CD4-positive, CD25-positive, alpha-beta regulatory T cell (primary cell): Measurements from ENCODE around the gene IQSEC1. TPM values are rescaled to one million over a fixed set of nuclear protein-coding genes. Genes with fewer than 3 reads are reported as not detected.

Source experiments
- ATAC-seq, 2 donors: fragments of 150-1000 bp; cut with Tn5 transposase; one replicate each; pipeline ENCODE4 v1.10.0; 2021; ENCODE audit warnings: low read depth in 2 of 2, moderate number of reproducible peaks in 2 of 2, moderate library complexity in 1 of 2
- DNase-seq, 3 donors: peaks; one replicate each; pipeline versions ENCODE4 v3.0.0 to v3.0.0-alpha.2; 2012 to 2022; ENCODE audit warnings: mixed read lengths in 1 of 3
- H3K27ac ChIP-seq: one replicate; pipeline ENCODE4 v1.7.0; 2013; ENCODE audit warnings: mild to moderate bottlenecking, low read length; ENCODE audit not compliant: insufficient read depth, poor library complexity, severe bottlenecking
- H3K27me3 ChIP-seq: one replicate; pipeline ENCODE4 v1.7.0; 2013; ENCODE audit warnings: low read length; ENCODE audit not compliant: control insufficient read depth, insufficient read depth
- H3K36me3 ChIP-seq: one replicate; pipeline ENCODE4 v1.7.0; 2013; ENCODE audit warnings: mild to moderate bottlenecking, low read length, moderate library complexity; ENCODE audit not compliant: control insufficient read depth, insufficient read depth
- H3K4me1 ChIP-seq: 2 replicates; pipeline ENCODE4 v1.7.0; 2013; ENCODE audit warnings: mild to moderate bottlenecking, low read length; ENCODE audit not compliant: insufficient read depth, control insufficient read depth, poor library complexity, severe bottlenecking
- H3K4me3 ChIP-seq: one replicate; pipeline ENCODE4 v1.7.0; 2013; ENCODE audit warnings: low read depth, mild to moderate bottlenecking, low read length, moderate library complexity
- H3K9me3 ChIP-seq, 2 experiments: 1 replicate in 1 of 2; 2 replicates in 1 of 2; pipeline ENCODE4 v1.7.0; 2013; ENCODE audit warnings: low read length in 2 of 2, mild to moderate bottlenecking in 1 of 2, moderate library complexity in 1 of 2; ENCODE audit not compliant: control insufficient read depth in 2 of 2
- H3K27ac Mint-ChIP-seq, 3 donors: one replicate each; pipeline ENCODE4 v1.8.0; 2020 to 2022; ENCODE audit warnings: mild to moderate bottlenecking in 3 of 3, mixed read lengths in 3 of 3, moderate library complexity in 2 of 3
- H3K27me3 Mint-ChIP-seq: one replicate; pipeline ENCODE4 v1.8.0; 2022; ENCODE audit warnings: mild to moderate bottlenecking, mixed read lengths
- H3K36me3 Mint-ChIP-seq: one replicate; pipeline ENCODE4 v1.8.0; 2020; ENCODE audit warnings: mixed read lengths
- H3K4me1 Mint-ChIP-seq, 4 donors: one replicate each; pipeline ENCODE4 v1.8.0; 2020 to 2022; ENCODE audit warnings: mixed read lengths in 4 of 4, mild to moderate bottlenecking in 1 of 4
- H3K4me3 Mint-ChIP-seq, 4 donors: one replicate each; pipeline ENCODE4 v1.8.0; 2020 to 2022; ENCODE audit warnings: mild to moderate bottlenecking in 4 of 4, mixed read lengths in 4 of 4, moderate library complexity in 3 of 4
- H3K9me3 Mint-ChIP-seq, 7 donors: one replicate each; pipeline ENCODE4 v1.8.0; 2020 to 2022; ENCODE audit warnings: mixed read lengths in 7 of 7, mild to moderate bottlenecking in 3 of 7, moderate library complexity in 2 of 7
- polyA plus RNA-seq, 4 donors: library from polyadenylated mRNA; unstranded; fragments of 300-500 nt; fragmentation: Illumina TruSeq; gene quantifications; one replicate each; pipeline ENCODE4 v1.2.3, GENCODE V29; 2021
- total RNA-seq: library from RNA; stranded (reverse); gene quantifications from one replicate; pipeline ENCODE4 v1.2.3, GENCODE V29; 2022

The IQSEC1 gene
- total and polyA plus RNA-seq, 5 donors from 2014 or later: 17.7 to 131 (median 21.1) TPM

DNA sequence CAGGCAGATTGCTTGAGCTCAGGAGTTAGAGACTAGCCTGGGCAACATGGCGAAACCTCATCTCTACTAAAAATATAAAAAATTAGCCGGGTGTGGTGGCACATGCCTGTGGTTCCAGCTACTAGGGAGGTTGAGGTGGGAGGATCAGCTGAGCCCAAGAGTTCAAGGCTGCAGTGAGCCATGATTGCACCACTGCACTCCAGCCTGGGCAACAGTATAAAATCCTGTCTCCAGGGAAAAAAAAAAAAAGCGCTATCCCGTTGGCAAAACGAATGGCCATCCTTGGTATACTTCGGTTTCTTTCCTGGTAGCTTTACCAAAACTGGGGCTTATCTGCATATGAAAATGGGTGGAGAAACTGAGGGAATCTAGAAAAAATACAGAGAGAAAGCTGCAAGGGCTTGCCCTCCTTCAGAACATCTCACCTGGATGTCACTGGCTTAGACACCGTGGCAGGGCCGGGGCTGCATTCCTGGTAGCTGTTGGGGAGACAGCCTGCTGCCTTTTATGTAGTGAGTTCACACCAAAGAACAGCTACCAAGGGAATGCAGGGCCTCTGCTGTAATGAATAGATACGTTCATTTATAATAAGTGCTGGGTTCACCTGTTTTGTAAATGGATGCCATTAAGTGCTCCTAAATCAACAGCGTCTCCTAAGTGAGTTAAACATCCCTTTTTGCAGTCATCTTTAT, 96.0 kb downstream of the IQSEC1 start:
- Histone ChIP-seq H3K9me3 (no peaks in the 10 kb centered on the region), H3K27me3 (no peaks in the 10 kb centered on the region), H3K4me3 (no peak overlapping the region), H3K4me1 (no peaks in the 10 kb centered on the region), H3K27ac (no peak overlapping the region), H3K36me3 (peaks cover 37% of the 10 kb centered on the region)
- Mint-ChIP-seq H3K9me3 (no peaks in the 10 kb centered on the region), H3K27ac (peak overlapping the region in 1 of 3 donors; percentile 81), H3K4me3 (peak overlapping the region in 1 of 4 donors; percentile 9), H3K27me3 (no peaks in the 10 kb centered on the region), H3K36me3 (peaks cover 7% of the 10 kb centered on the region), H3K4me1 (peaks cover 17 to 67% (median 30%) of the 10 kb centered on the region in 4 donors)
- DNase-seq (no peak), ATAC-seq (no peak)

DNA sequence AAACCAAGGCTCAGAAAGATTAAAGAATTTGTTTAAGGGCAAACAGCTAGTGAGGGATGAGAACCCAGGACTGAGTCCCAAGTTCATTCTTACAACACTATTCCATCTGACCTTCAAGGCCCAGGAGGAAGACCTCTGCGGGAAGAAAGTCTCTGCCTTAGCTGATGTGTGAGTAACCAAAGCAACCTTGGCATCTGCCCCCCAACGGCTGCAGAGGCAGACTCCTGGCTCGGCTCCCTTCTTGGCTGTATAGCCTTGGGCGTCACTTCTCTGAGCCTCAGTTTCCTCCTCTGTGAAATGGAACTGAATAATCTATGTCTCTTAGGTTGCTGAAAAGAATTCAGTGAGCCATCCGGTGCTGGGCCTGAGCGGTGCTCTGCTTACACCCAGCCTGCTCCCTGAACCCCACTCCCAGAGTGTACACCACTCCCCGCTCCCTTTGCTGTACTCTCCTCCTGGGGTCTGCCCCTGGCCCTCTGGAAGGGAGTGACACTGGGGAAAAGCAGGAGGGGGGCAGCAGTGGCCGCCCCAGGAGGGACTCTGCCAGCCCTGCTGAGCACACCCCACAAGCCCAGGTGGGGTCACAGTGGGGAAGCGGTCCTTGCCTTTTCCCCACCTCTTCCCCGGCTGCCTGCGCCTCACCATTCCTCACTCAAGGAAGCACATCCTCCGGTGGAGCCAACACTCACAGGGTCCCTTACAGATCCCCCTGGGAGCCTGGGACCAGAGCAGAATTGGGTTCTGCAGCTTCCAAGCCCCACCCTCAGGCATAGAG, 97.3 kb downstream of the IQSEC1 start:
- Histone ChIP-seq H3K9me3 (no peaks in the 10 kb centered on the region), H3K36me3 (peaks cover 38% of the 10 kb centered on the region), H3K27me3 (no peaks in the 10 kb centered on the region), H3K4me1 (no peaks in the 10 kb centered on the region), H3K4me3 (no peak overlapping the region), H3K27ac (no peak overlapping the region)
- DNase-seq (no peak), ATAC-seq (no peak)
- Mint-ChIP-seq H3K27ac (peak overlapping the region in 1 of 3 donors; percentile 42), H3K9me3 (no peaks in the 10 kb centered on the region), H3K4me1 (peaks cover 10 to 61% (median 31%) of the 10 kb centered on the region in 4 donors), H3K27me3 (no peaks in the 10 kb centered on the region), H3K4me3 (no peak overlapping the region), H3K36me3 (peaks cover 7% of the 10 kb centered on the region)

DNA sequence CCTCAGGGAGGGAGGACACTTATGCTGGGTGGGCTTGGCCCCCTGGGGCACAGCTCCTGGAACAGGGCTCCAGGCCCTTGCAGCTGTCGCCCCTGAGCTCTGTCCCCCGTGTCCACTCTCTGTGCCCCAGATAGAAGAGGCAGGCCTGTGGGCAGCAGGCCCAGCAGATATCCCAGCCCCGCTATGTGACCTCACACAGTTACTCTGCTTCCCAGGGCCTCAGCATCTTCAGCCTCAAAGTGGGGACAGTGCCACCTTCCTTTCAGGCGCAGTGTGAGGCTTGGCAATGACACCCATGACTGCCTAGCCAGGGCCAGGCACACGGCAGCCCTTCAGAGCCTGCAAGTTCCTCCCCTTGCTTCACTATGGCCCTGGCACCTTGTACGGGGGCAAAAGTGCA, 98.4 kb downstream of the IQSEC1 start:
- no peaks in the 10 kb centered on the region for H3K9me3 ChIP-seq
- no peaks in the 10 kb centered on the region for H3K4me1 ChIP-seq
- no peak overlapping the region for H3K4me3 ChIP-seq
- H3K9me3 Mint-ChIP-seq: no peaks in the 10 kb centered on the region
- no peaks in the 10 kb centered on the region for H3K27me3 ChIP-seq
- H3K36me3 Mint-ChIP-seq: peaks cover 13% of the 10 kb centered on the region
- H3K27ac Mint-ChIP-seq: peak overlapping the region in 2 of 3 donors; percentile 36 to 41
- H3K27ac ChIP-seq: no peak overlapping the region
- peaks cover 35% of the 10 kb centered on the region for H3K36me3 ChIP-seq
- H3K4me1 Mint-ChIP-seq: peaks cover 10 to 59% (median 34%) of the 10 kb centered on the region in 4 donors
- H3K27me3 Mint-ChIP-seq: no peaks in the 10 kb centered on the region
- no peak overlapping the region for H3K4me3 Mint-ChIP-seq
- ATAC-seq: no peak
- no peak for DNase-seq

DNA sequence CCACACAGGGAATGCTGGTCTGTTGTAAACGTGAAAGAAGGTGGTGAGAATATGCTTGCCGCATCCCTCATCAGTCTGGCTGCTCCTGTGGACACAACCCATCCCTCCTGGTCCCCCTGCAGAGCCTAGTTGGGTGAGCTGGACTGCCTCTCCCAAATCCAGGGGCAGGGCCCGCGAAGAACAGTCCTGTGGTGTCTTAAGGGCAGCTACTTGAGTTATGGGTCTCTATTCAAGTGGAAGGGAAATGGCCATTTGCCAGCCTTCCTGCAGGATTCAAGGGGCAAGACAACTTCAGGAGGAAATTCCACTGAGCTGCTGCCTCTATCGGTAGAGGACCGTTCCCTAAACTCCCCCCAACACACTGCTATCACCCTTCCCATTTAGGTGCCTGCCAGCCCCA, 98.9 kb downstream of the IQSEC1 start:
- H3K4me1 ChIP-seq: no peaks in the 10 kb centered on the region
- no peak overlapping the region for H3K4me3 ChIP-seq
- H3K36me3 ChIP-seq: peaks cover 31% of the 10 kb centered on the region
- DNase-seq (no peak), ATAC-seq (no peak)
- H3K27me3 Mint-ChIP-seq: no peaks in the 10 kb centered on the region
- H3K36me3 Mint-ChIP-seq: peaks cover 13% of the 10 kb centered on the region
- H3K9me3 Mint-ChIP-seq: no peaks in the 10 kb centered on the region
- H3K9me3 ChIP-seq: no peaks in the 10 kb centered on the region
- H3K4me3 Mint-ChIP-seq: no peak overlapping the region
- peaks cover 10 to 59% (median 36%) of the 10 kb centered on the region in 4 donors for H3K4me1 Mint-ChIP-seq
- H3K27me3 ChIP-seq: no peaks in the 10 kb centered on the region
- H3K27ac Mint-ChIP-seq: peak overlapping the region in 1 of 3 donors; percentile 32
- no peak overlapping the region for H3K27ac ChIP-seq

DNA sequence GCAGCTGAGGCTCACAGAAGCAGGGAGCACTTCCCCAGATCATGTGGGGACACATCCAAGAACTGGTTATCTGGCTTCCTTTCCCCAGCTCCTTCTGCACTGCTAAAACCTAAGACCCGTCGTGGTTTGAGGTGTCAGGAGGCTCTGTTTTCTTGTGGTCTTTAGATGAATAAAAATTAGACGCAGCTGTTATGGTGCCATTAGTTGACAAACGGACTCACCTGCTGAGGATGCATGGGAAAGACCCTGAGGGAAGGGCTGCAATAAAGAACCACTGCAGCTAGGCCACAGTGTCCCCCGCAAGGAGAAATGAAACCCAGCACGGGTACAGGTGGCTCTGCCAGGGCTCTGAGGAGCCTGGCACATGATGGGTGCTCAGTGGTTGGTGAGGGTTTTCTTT, 99.4 kb downstream of the IQSEC1 start:
- peaks cover 2% of the 10 kb centered on the region for H3K4me1 ChIP-seq
- Mint-ChIP-seq H3K27ac (peak overlapping the region in 1 of 3 donors; percentile 32), H3K4me3 (no peak overlapping the region)

DNA sequence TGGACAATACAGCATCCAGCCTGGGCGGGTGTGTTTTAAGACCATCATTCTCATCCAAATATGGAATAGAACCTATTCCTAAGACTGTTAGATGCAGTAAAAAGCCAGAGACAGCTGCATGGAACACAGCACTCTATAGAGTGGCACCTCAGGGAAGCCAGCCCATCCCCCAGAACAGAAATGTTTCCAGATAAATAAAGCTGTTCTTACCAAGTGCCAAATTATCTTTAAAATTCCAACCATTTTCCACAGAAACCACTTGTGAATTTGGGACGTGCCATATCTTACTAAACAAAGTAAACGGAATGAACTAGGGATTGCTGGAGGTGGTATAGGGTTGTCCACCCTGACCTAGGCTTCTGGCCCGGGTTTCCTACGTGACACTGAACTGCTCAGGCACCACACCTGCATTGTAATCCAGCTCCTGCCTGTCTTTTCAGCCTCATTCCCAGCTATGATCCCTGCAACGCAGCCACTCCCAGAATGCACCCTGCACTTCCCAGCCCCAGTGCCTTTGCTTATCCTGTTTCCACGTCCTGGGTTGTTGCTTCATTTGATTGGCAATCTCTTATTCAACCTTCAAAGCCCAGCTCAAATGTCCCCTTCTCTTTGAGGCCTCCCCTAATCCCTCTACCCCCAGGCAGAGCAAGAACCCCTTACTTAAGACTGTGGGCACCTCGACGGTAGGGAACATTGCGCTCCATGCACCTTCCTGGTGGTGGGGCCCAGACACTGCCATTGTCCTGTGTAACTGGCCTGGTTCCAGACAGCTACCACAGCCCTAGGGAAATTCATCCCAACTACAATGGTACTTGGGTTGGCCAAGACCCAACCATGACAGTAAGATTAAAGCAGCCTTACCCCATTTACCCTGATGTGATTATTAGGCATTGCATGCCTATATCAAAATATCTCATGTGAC, 100.2 kb downstream of the IQSEC1 start:
- no peak overlapping the region for H3K4me3 Mint-ChIP-seq
- Histone ChIP-seq H3K36me3 (peaks cover 27% of the 10 kb centered on the region), H3K27ac (no peak overlapping the region)

More for the DNA sequence above, 99.4 kb downstream of the IQSEC1 start:
- Histone ChIP-seq H3K27ac (no peak overlapping the region), H3K4me3 (no peak overlapping the region), H3K9me3 (no peaks in the 10 kb centered on the region), H3K27me3 (no peaks in the 10 kb centered on the region), H3K36me3 (peaks cover 28% of the 10 kb centered on the region)
- no peaks in the 10 kb centered on the region for H3K9me3 Mint-ChIP-seq
- peaks cover 10% of the 10 kb centered on the region for H3K36me3 Mint-ChIP-seq
- ATAC-seq: no peak
- no peaks in the 10 kb centered on the region for H3K27me3 Mint-ChIP-seq
- no peak for DNase-seq
- H3K4me1 Mint-ChIP-seq: peaks cover 10 to 59% (median 38%) of the 10 kb centered on the region in 4 donors

DNA sequence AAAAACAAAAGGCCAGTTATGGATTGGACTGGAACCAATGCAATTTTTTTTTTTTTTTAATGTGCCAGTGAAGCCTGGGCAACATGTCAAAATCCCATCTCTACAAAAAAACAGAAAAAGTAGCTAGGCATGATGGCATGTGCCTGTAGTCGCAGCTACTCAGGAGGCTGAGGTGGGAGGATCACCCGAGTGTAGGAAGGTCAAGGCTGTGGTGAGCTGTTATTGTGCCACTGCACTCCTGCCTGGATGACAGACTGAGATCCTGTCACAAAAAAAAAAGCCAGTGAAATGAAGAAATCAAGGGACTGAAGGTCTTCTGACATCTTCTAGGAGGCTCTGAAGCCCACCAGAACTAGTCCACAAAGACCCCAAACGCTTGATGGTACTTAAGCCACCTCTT, 101.2 kb downstream of the IQSEC1 start:
- Mint-ChIP-seq H3K4me1 (peaks cover 5 to 62% (median 37%) of the 10 kb centered on the region in 4 donors), H3K27ac (no peak overlapping the region), H3K4me3 (no peak overlapping the region), H3K9me3 (no peaks in the 10 kb centered on the region), H3K36me3 (peaks cover 10% of the 10 kb centered on the region), H3K27me3 (no peaks in the 10 kb centered on the region)
- ATAC-seq (no peak), DNase-seq (no peak)
- Histone ChIP-seq H3K27ac (no peak overlapping the region), H3K9me3 (no peaks in the 10 kb centered on the region), H3K4me1 (peaks cover 16% of the 10 kb centered on the region), H3K27me3 (no peaks in the 10 kb centered on the region), H3K36me3 (peaks cover 18% of the 10 kb centered on the region), H3K4me3 (no peak overlapping the region)

More for the DNA sequence above, 100.2 kb downstream of the IQSEC1 start:
- Histone ChIP-seq H3K4me3 (no peak overlapping the region), H3K27me3 (no peaks in the 10 kb centered on the region), H3K9me3 (no peaks in the 10 kb centered on the region), H3K4me1 (peaks cover 10% of the 10 kb centered on the region)
- H3K27ac Mint-ChIP-seq: no peak overlapping the region
- H3K9me3 Mint-ChIP-seq: no peaks in the 10 kb centered on the region
- DNase-seq: no peak
- H3K27me3 Mint-ChIP-seq: no peaks in the 10 kb centered on the region
- H3K4me1 Mint-ChIP-seq: peaks cover 10 to 64% (median 43%) of the 10 kb centered on the region in 4 donors
- no peak for ATAC-seq
- H3K36me3 Mint-ChIP-seq: peaks cover 10% of the 10 kb centered on the region
